Measurements from ENCODE around the gene SCN3A. TPM values are rescaled to one million over a fixed set of nuclear protein-coding genes. Genes with fewer than 3 reads are reported as not detected.

SCN3A gene
- total RNA-seq, 1 experiment from 2014 or later, result not detected

DNA sequence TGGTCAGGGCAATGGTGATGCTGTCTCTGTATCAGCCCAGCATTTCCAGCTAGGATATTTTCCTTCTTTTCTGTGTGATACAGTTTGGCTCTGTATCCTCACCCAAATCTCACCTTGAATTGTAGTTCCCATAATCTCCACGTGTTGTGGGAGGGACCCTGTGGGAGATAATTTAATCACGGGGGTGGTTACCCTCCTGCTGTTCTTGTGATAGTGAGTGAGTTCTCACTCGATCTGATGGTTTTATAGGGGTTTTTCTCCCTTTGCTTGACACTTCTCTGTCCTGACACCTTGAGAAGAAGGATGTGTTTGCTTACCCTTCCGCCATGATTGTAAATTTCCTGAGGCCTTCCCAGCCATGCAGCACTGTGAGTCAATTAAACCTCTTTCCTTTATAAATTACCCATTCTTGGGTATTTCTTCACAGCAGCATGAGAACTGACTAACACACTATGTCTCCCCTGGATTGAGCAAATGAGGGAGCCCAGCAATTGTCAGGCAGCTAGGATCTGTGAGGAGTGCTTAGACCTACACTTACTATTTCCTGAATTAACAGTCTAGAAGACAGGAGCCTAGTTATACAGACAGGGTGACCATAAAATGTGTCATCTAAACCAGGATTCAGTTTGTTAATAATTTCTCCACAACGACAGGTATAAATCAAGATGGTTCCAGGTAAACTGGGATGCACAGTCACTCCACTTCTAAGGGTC is 41.4 kb upstream of the SCN3A start:
- POLR2A ChIA-PET, result no interaction called here
- TF ChIP-seq, protein P1, sequence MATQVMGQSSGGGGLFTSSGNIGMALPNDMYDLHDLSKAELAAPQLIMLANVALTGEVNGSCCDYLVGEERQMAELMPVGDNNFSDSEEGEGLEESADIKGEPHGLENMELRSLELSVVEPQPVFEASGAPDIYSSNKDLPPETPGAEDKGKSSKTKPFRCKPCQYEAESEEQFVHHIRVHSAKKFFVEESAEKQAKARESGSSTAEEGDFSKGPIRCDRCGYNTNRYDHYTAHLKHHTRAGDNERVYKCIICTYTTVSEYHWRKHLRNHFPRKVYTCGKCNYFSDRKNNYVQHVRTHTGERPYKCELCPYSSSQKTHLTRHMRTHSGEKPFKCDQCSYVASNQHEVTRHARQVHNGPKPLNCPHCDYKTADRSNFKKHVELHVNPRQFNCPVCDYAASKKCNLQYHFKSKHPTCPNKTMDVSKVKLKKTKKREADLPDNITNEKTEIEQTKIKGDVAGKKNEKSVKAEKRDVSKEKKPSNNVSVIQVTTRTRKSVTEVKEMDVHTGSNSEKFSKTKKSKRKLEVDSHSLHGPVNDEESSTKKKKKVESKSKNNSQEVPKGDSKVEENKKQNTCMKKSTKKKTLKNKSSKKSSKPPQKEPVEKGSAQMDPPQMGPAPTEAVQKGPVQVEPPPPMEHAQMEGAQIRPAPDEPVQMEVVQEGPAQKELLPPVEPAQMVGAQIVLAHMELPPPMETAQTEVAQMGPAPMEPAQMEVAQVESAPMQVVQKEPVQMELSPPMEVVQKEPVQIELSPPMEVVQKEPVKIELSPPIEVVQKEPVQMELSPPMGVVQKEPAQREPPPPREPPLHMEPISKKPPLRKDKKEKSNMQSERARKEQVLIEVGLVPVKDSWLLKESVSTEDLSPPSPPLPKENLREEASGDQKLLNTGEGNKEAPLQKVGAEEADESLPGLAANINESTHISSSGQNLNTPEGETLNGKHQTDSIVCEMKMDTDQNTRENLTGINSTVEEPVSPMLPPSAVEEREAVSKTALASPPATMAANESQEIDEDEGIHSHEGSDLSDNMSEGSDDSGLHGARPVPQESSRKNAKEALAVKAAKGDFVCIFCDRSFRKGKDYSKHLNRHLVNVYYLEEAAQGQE (IDR thresholded peaks at IDR 0.05; ENCODE audit: insufficient read depth in 1 of 2, low read depth in 2 of 2, low read length in 1 of 2), result no peak
- TF ChIP-seq TCF7L2 (IDR thresholded peaks at IDR 0.05; ENCODE audit: low read depth, low read length), result no peak
- no peak for TF ChIP-seq POLR2AphosphoS5 (IDR thresholded peaks at IDR 0.05; ENCODE audit: low read depth, low read length)
- no peak for TF ChIP-seq SIN3A (IDR thresholded peaks at IDR 0.05; ENCODE audit: borderline replicate concordance, insufficient read depth, low read depth, low read length)
- TF ChIP-seq CTCF (IDR thresholded peaks at IDR 0.05), result no peak

GRCh38 chr2:165240916-165241315 is 37.1 kb upstream of the SCN3A start:
- H3K36me3 ChIP-seq (ENCODE audit: control insufficient read depth, insufficient read depth, low read length), result no peaks in the 10 kb centered on the region
- no peak for DNase-seq (ENCODE audit: low read depth, low spot score)
- no TSS peak for BruUV-seq (replicated peaks)
- H3K27me3 ChIP-seq (ENCODE audit: control insufficient read depth, insufficient read depth, low read length), result no peaks in the 10 kb centered on the region
- TF ChIP-seq POLR2AphosphoS5 (IDR thresholded peaks at IDR 0.05; ENCODE audit: low read depth, low read length) (no peak), SIN3A (IDR thresholded peaks at IDR 0.05; ENCODE audit: borderline replicate concordance, insufficient read depth, low read depth, low read length) (no peak), CTCF (IDR thresholded peaks at IDR 0.05) (no peak), TCF7L2 (IDR thresholded peaks at IDR 0.05; ENCODE audit: low read depth, low read length) (no peak)
- TF ChIP-seq, protein P1 (IDR thresholded peaks at IDR 0.05; ENCODE audit: insufficient read depth in 1 of 2, low read depth in 2 of 2, low read length in 1 of 2), result no peak
- ChIA-PET POLR2A (no interaction called here), CTCF (no interaction called here)
- no peak overlapping the region for H3K27ac ChIP-seq (ENCODE audit: low read length)
- intact Hi-C loops (cut with micrococcal nuclease; ENCODE audit: unreplicated experiment), result no loop called here
- no peak overlapping the region for H3K4me3 ChIP-seq (ENCODE audit: low read depth in 2 of 2, low read length in 2 of 2)
- no peaks in the 10 kb centered on the region for H3K9me3 ChIP-seq (ENCODE audit: control insufficient read depth, insufficient read depth, low read depth, low read length)
- no peak for ATAC-seq
- no peaks in the 10 kb centered on the region for H3K4me1 ChIP-seq (ENCODE audit: control insufficient read depth, insufficient read depth, low read length)
- in situ Hi-C loops (cut with HindIII; ENCODE audit: low pct_unique_long_range_greater_than_20kb, low sequenced_read_pairs), result no loop called here

More for the DNA sequence above, 41.4 kb upstream of the SCN3A start:
- Histone ChIP-seq H3K36me3 (ENCODE audit: control insufficient read depth, insufficient read depth, low read length) (no peaks in the 10 kb centered on the region), H3K4me1 (ENCODE audit: control insufficient read depth, insufficient read depth, low read length) (no peaks in the 10 kb centered on the region), H3K27ac (ENCODE audit: low read length) (no peak overlapping the region), H3K4me3 (ENCODE audit: low read depth in 2 of 2, low read length in 2 of 2) (no peak overlapping the region), H3K9me3 (ENCODE audit: control insufficient read depth, insufficient read depth, low read depth, low read length) (no peaks in the 10 kb centered on the region), H3K27me3 (ENCODE audit: control insufficient read depth, insufficient read depth, low read length) (no peaks in the 10 kb centered on the region)
- CTCF ChIA-PET, result no interaction called here
- no TSS peak for BruUV-seq (replicated peaks)
- no peak for DNase-seq (ENCODE audit: low read depth, low spot score)
- ATAC-seq, result no peak
- in situ Hi-C loops (cut with HindIII; ENCODE audit: low pct_unique_long_range_greater_than_20kb, low sequenced_read_pairs), result no loop called here
- intact Hi-C loops (cut with micrococcal nuclease; ENCODE audit: unreplicated experiment), result no loop called here
